Neural progenitor cell (in vitro differentiated cells): ENCODE results near the gene CTSC. TPM values are rescaled to one million over a fixed set of nuclear protein-coding genes. Genes with fewer than 3 reads are reported as not detected.

ENCODE experiments used
- DNase-seq: peaks from one replicate; pipeline ENCODE4 v3.0.0-alpha.2; 2016; ENCODE audit warnings: low spot score
- H2AFZ ChIP-seq: fragments of 200-600 bp; sonication (generic); replicated peaks from 2 replicates; pipeline ENCODE4 v1.6.1; 2016; ENCODE audit warnings: antibody characterized with exemption
- H3F3A ChIP-seq: fragments of 200-600 bp; sonication (generic); 2 replicates; pipeline ENCODE4 v1.6.1; 2016; ENCODE audit warnings: antibody characterized with exemption, low read depth
- H3K27ac ChIP-seq: fragments of 200-600 bp; sonication (generic); 2 replicates; pipeline ENCODE4 v1.5.1; 2016; ENCODE audit warnings: mild to moderate bottlenecking
- H3K27me3 ChIP-seq: fragments of 200-600 bp; sonication (generic); 2 replicates; pipeline ENCODE4 v1.6.1; 2016; ENCODE audit warnings: mild to moderate bottlenecking, moderate library complexity
- H3K36me3 ChIP-seq: fragments of 200-600 bp; sonication (generic); 2 replicates; pipeline ENCODE4 v1.5.1; 2016
- H3K4me1 ChIP-seq: fragments of 200-600 bp; sonication (generic); 2 replicates; pipeline ENCODE4 v1.6.1; 2016; ENCODE audit warnings: mixed run types
- H3K4me2 ChIP-seq: fragments of 200-600 bp; sonication (generic); 2 replicates; pipeline ENCODE4 v1.6.1; 2016
- H3K4me3 ChIP-seq: fragments of 200-600 bp; sonication (generic); 2 replicates; pipeline ENCODE4 v1.5.1; 2016
- H3K79me2 ChIP-seq: fragments of 200-600 bp; sonication (generic); 2 replicates; pipeline ENCODE4 v1.6.1; 2016; ENCODE audit warnings: low read depth
- H3K9ac ChIP-seq: fragments of 200-600 bp; sonication (generic); 2 replicates; pipeline ENCODE4 v1.6.1; 2016
- H3K9me3 ChIP-seq: fragments of 200-600 bp; sonication (generic); 2 replicates; pipeline ENCODE4 v1.5.1; 2016; ENCODE audit warnings: low read depth
- H4K20me1 ChIP-seq: fragments of 200-600 bp; sonication (generic); 2 replicates; pipeline ENCODE4 v1.6.1; 2016; ENCODE audit warnings: low read depth
- H3K27ac Mint-ChIP-seq: 3 replicates; pipeline ENCODE4 v1.8.0; 2021; ENCODE audit warnings: mixed read lengths
- H3K27me3 Mint-ChIP-seq: 2 replicates; pipeline ENCODE4 v1.8.0; 2022; ENCODE audit warnings: low read depth, mild to moderate bottlenecking, inconsistent platforms, moderate library complexity, mixed read lengths; ENCODE audit not compliant: insufficient read depth
- H3K36me3 Mint-ChIP-seq: 3 replicates; pipeline ENCODE4 v1.8.0; 2021; ENCODE audit warnings: mixed read lengths
- H3K4me1 Mint-ChIP-seq: 3 replicates; pipeline ENCODE4 v1.8.0; 2021; ENCODE audit warnings: mixed read lengths
- H3K4me3 Mint-ChIP-seq: 3 replicates; pipeline ENCODE4 v1.8.0; 2021; ENCODE audit warnings: mild to moderate bottlenecking, moderate library complexity, mixed read lengths
- H3K9me3 Mint-ChIP-seq: 3 replicates; pipeline ENCODE4 v1.8.0; 2020; ENCODE audit warnings: mixed read lengths
- EZH2 ChIP-seq: fragments of 200-600 bp; sonication (generic); IDR thresholded peaks from 2 replicates; pipeline ENCODE4 v1.6.1; 2017; ENCODE audit warnings: antibody characterized with exemption, mild to moderate bottlenecking, moderate library complexity
- EZH2phosphoT487 ChIP-seq: fragments of 200-600 bp; sonication (generic); IDR thresholded peaks from 2 replicates; pipeline ENCODE4 v1.6.1; 2017; ENCODE audit warnings: antibody characterized with exemption
- total RNA-seq: library from RNA; depleted of rRNA; stranded (reverse); fragments of >200 nt; gene quantifications from 2 replicates; pipeline ENCODE4 v1.2.3, GENCODE V29; 2015; ENCODE audit warnings: low replicate concordance
- TF ChIP-seq, protein P1 (sequence below): fragments of 200-600 bp; sonication (generic); IDR thresholded peaks from 2 replicates; pipeline ENCODE4 v1.5.1; 2017; ENCODE audit warnings: antibody characterized with exemption, mild to moderate bottlenecking

CTSC gene
- total RNA-seq, 1 donor from 2014 or later, result 96.4 TPM

DNA sequence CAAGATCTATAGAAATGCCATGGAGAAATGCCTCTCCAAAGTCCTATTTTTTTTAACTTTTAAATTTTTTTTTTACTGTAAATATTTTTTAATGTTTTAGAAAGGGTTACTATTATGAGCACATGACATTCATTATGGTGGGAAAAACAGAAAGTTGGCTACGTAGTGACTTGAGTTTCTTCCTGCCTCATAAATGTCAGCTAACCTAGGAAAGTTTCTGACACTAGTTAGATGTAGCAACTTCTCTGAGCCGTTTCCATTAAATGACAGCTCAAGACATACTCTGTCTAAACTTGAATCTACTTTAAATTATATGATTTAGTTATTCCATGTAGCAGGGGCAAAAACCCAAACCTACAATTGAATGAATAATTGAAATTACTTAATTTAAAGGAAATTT lies 18.4 kb upstream of the CTSC start:
- no peaks in the 10 kb centered on the region for H4K20me1 ChIP-seq
- DNase-seq, result no peak
- no peaks in the 10 kb centered on the region for H3K36me3 Mint-ChIP-seq
- H3K4me3 Mint-ChIP-seq, result no peak overlapping the region
- H2AFZ ChIP-seq, result no peak overlapping the region
- no peaks in the 10 kb centered on the region for H3K9me3 ChIP-seq
- no peaks in the 10 kb centered on the region for H3K27me3 Mint-ChIP-seq
- no peak overlapping the region for H3K27ac ChIP-seq
- TF ChIP-seq EZH2 (no peak), EZH2phosphoT487 (no peak)
- TF ChIP-seq, protein P1, sequence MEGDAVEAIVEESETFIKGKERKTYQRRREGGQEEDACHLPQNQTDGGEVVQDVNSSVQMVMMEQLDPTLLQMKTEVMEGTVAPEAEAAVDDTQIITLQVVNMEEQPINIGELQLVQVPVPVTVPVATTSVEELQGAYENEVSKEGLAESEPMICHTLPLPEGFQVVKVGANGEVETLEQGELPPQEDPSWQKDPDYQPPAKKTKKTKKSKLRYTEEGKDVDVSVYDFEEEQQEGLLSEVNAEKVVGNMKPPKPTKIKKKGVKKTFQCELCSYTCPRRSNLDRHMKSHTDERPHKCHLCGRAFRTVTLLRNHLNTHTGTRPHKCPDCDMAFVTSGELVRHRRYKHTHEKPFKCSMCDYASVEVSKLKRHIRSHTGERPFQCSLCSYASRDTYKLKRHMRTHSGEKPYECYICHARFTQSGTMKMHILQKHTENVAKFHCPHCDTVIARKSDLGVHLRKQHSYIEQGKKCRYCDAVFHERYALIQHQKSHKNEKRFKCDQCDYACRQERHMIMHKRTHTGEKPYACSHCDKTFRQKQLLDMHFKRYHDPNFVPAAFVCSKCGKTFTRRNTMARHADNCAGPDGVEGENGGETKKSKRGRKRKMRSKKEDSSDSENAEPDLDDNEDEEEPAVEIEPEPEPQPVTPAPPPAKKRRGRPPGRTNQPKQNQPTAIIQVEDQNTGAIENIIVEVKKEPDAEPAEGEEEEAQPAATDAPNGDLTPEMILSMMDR, result no peak
- no peak overlapping the region for H3K9ac ChIP-seq
- H3K9me3 Mint-ChIP-seq, result no peaks in the 10 kb centered on the region
- no peaks in the 10 kb centered on the region for H3K36me3 ChIP-seq
- peaks cover 8% of the 10 kb centered on the region for H3K4me1 ChIP-seq
- no peak overlapping the region for H3K4me2 ChIP-seq
- H3K4me1 Mint-ChIP-seq, result peaks cover 10% of the 10 kb centered on the region
- no peak overlapping the region for H3K27ac Mint-ChIP-seq
- H3K79me2 ChIP-seq, result no peaks in the 10 kb centered on the region
- no peaks in the 10 kb centered on the region for H3F3A ChIP-seq
- no peaks in the 10 kb centered on the region for H3K27me3 ChIP-seq
- no peak overlapping the region for H3K4me3 ChIP-seq

DNA sequence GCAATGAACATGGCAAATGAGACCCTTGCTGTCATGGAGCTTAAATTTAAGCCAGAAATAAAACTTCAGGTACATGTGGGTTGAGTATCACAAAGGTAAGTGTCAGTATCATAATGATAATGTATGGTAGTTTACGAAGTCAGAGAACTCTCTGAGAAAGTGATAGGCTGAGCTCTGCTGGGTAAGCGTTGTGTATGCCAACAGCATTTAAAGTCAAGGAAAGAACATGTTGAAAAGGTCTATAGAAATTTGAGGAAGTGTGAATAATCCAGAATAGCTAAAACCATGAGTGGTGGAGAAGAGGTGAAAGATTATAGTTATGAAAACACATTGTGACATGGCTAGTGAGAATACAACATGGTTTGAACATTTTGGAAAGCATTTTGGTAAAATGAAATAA lies 17.4 kb upstream of the CTSC start:
- TF ChIP-seq, protein P1, result no peak
- TF ChIP-seq EZH2 (no peak), EZH2phosphoT487 (no peak)
- H3K27me3 ChIP-seq, result no peaks in the 10 kb centered on the region
- no peaks in the 10 kb centered on the region for H3K36me3 ChIP-seq
- H3K27ac ChIP-seq, result no peak overlapping the region
- no peaks in the 10 kb centered on the region for H3K27me3 Mint-ChIP-seq
- H3K4me2 ChIP-seq, result no peak overlapping the region
- no peak for DNase-seq
- H3K36me3 Mint-ChIP-seq, result no peaks in the 10 kb centered on the region
- no peaks in the 10 kb centered on the region for H3F3A ChIP-seq
- H4K20me1 ChIP-seq, result no peaks in the 10 kb centered on the region
- H3K4me1 ChIP-seq, result peaks cover 8% of the 10 kb centered on the region
- H3K9ac ChIP-seq, result no peak overlapping the region
- no peak overlapping the region for H3K4me3 Mint-ChIP-seq
- H3K4me3 ChIP-seq, result no peak overlapping the region
- H3K27ac Mint-ChIP-seq, result no peak overlapping the region
- no peaks in the 10 kb centered on the region for H3K9me3 Mint-ChIP-seq
- no peaks in the 10 kb centered on the region for H3K79me2 ChIP-seq
- H2AFZ ChIP-seq, result no peak overlapping the region
- H3K9me3 ChIP-seq, result no peaks in the 10 kb centered on the region
- peaks cover 10% of the 10 kb centered on the region for H3K4me1 Mint-ChIP-seq

DNA sequence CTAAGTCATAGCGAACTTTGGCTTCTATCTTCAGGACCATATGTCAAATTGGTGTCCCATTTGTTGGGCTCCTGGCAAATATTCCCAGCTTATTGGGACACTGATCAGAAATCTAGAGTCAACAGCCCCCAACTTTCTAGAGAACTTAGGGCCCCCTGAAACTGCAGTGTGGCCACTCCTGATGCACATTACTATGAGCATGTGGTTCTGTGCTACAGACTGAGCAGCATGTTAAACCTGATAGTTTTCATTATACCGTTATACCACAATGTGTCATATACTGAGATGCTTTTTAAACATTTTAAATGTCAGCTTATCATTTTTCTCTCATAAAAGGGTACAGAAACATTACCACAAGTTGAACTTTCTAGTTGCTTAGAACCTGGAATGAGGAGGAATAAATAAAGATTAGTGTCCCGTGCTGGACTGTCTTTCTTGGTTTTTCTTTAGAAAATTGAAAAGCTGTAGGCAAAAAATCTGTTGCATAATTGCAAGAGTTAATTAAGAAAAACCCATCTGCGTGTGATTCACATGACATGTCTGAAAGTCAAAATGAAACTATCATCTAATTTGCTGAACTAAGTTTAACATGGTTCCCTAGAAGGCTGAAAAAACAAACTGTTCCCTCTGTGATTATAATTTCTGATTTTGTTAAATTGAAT lies 16.4 kb upstream of the CTSC start:
- Mint-ChIP-seq H3K4me1 (peaks cover 10% of the 10 kb centered on the region), H3K36me3 (no peaks in the 10 kb centered on the region), H3K27ac (no peak overlapping the region), H3K27me3 (no peaks in the 10 kb centered on the region), H3K9me3 (no peaks in the 10 kb centered on the region), H3K4me3 (no peak overlapping the region)
- H3K27ac ChIP-seq, result no peak overlapping the region
- H3K27me3 ChIP-seq, result no peaks in the 10 kb centered on the region
- H2AFZ ChIP-seq, result no peak overlapping the region
- H3K9me3 ChIP-seq, result no peaks in the 10 kb centered on the region
- H3K36me3 ChIP-seq, result no peaks in the 10 kb centered on the region
- H3F3A ChIP-seq, result no peaks in the 10 kb centered on the region
- H4K20me1 ChIP-seq, result no peaks in the 10 kb centered on the region
- H3K4me3 ChIP-seq, result no peak overlapping the region
- no peak for DNase-seq
- peaks cover 8% of the 10 kb centered on the region for H3K4me1 ChIP-seq
- H3K4me2 ChIP-seq, result no peak overlapping the region
- H3K9ac ChIP-seq, result no peak overlapping the region
- TF ChIP-seq, protein P1, result no peak
- no peak for TF ChIP-seq EZH2
- no peak for TF ChIP-seq EZH2phosphoT487
- no peaks in the 10 kb centered on the region for H3K79me2 ChIP-seq
